ENCODE measurements around the gene GUCD1. TPM values are rescaled to one million over a fixed set of nuclear protein-coding genes. Genes with fewer than 3 reads are reported as not detected.
"Not testable (repeated sequence)": the region's sequence is repeated elsewhere in the genome, so short reads cannot be mapped to it uniquely, and the experiment has no call there.

The GUCD1 gene
- total RNA-seq (100 to 1,000 TPM; 114 to 232 (median 181) TPM), polyA plus RNA-seq (100 to 1,000 TPM; 137 to 180 (median 151) TPM)
- long read RNA-seq, donor 1, transcript GUCD1-212 (2 exons, 510 nt): minor isoform, 7 of 92 reads
- long read RNA-seq, donor 1, transcript GUCD1-206 (6 exons, 3,613 nt): major isoform, 47 of 92 reads
- long read RNA-seq, donor 1, partial matches to known transcripts: 1 of 92 reads
- long read RNA-seq, donor 1, other reads (novel, unspliced or antisense): 32 of 92 reads
- long read RNA-seq, donor 2, transcript GUCD1-206 (6 exons, 3,613 nt): major isoform, 186 of 334 reads
- long read RNA-seq, donor 2, transcript GUCD1-204 (6 exons, 3,482 nt): minor isoform, 19 of 334 reads
- long read RNA-seq, donor 2, transcript GUCD1-203 (6 exons, 1,606 nt): minor isoform, 12 of 334 reads
- long read RNA-seq, donor 2, transcript GUCD1-212 (2 exons, 510 nt): minor isoform, 18 of 334 reads
- long read RNA-seq, donor 2, partial matches to known transcripts: 10 of 334 reads
- long read RNA-seq, donor 2, other reads (novel, unspliced or antisense): 87 of 334 reads

DNA sequence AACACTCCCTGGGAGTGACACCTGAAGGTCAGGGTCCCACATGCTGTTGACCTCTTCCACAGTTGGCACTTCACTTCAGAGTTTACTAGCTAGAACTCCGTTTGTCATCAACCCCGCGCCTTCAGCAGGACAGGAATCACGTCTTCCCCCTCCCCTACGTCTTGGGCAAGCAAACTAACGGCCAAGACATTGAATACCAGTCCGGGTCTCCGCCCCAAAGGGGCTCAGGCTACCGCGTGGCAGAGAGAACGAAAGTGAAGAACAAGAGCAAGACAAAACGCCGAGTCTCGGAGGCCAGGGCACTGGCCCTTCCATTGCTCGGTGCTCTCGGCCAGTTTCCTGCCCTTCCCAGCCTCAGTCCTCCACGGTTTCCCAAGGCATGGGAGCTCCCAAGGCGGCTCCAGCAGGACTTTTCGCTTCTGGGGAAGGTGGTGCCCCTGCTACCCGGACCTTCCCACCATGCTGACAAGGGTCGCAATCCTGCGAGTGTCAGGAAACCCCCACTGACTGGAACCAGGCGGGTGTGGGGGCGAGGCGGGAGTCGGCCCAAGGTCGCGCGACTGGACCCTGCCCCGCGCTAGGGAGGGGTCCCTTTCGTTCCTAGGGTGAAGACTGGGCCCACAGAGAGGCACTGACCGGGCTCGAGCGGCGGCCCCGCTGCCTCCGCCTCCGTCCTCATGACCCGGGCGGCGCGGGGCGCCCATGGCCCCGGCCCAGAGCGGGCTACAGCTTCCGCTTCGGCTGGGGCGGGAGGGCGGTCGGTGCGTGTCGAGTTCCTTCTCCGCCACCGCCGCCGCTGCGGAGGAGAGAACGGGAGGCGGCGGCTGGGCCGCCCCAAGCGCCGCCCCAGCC, at the start of gene GUCD1:
GUCD1 (minus strand) TSS at position 826 of the 852 bp plus-strand sequence; CDS start at position 679, 147 bp downstream.
- peaks cover 59% of the 10 kb centered on the region for H3K4me1 ChIP-seq
- peak within 1 kb of the TSS; percentile 87 for H3K4me3 ChIP-seq
- WGBS, 3 donors: 0% methylated on average over 37 to 64 of the region's 64 CpGs
- intact Hi-C loops (cut with DNase I): loop anchor here in 1 of 2 donors (10.0 kb wide), 1 partner anchor 640 kb away; no protein-coding TSS in a partner anchor
- H3K27ac ChIP-seq: peak within 1 kb of the TSS; percentile 95
- ATAC-seq: peak in 3 of 4 donors; percentile 2 to 8 (median 3)
- H3K9me3 ChIP-seq: no peaks in the 10 kb centered on the region
- TF ChIP-seq, protein P1, sequence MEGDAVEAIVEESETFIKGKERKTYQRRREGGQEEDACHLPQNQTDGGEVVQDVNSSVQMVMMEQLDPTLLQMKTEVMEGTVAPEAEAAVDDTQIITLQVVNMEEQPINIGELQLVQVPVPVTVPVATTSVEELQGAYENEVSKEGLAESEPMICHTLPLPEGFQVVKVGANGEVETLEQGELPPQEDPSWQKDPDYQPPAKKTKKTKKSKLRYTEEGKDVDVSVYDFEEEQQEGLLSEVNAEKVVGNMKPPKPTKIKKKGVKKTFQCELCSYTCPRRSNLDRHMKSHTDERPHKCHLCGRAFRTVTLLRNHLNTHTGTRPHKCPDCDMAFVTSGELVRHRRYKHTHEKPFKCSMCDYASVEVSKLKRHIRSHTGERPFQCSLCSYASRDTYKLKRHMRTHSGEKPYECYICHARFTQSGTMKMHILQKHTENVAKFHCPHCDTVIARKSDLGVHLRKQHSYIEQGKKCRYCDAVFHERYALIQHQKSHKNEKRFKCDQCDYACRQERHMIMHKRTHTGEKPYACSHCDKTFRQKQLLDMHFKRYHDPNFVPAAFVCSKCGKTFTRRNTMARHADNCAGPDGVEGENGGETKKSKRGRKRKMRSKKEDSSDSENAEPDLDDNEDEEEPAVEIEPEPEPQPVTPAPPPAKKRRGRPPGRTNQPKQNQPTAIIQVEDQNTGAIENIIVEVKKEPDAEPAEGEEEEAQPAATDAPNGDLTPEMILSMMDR (IDR thresholded peaks at IDR 0.05): no peak
- peaks cover 6 to 34% of the 10 kb centered on the region in 2 donors for H3K36me3 ChIP-seq (ENCODE audit: insufficient read depth in 1 of 2, low read depth in 1 of 2)
- H3K27me3 ChIP-seq (ENCODE audit: insufficient read depth in 3 of 3, low read length in 2 of 3): no peaks in the 10 kb centered on the region
- DNase-seq: peak; percentile 41 to 65

DNA sequence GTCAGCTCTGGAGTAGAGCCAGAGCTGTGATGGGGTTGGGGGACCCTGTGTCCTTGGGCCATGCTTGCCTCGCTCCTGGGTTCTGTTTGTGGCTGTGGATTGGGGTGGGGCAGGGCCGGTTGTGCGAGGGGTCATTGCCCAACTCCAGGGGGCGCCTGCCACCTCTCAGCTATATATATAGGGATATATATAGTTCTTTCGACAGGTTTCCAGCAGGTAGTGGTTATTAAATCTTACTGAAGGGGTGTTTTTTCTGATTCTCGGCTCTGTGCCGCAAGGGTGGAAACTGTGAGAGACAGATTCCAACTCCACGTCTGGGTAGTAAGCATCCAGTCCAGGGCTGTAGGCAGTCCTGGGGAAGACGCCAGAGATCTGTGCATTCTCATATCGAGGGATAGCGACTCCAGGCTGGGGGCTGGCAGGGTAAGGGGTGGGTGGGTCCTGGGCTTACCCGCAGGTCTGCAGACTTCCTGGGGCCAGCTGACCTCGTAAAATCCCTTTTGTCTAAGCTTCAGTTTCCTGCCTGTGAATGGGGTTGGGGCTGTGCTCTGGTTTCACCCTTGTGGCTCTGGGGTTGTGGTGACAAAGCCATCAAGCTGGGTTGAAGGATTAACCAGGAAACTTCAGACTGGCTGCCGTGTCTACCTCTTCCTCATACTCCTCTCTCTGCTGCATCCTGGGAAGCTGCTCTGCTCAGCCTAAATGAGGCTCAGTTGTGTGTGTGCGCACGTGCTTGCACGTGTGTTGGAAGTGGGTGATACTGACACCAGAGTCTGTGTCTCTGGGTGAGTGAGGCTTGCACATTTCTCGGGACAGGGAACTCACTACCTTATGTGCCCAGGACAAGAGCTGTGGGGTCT, 49.1 kb upstream of the GUCD1 start:
- WGBS, 3 donors: 31 to 34% (median 32%) methylated on average over 16 to 18 of the region's 18 CpGs
- not testable (repeated sequence) for H3K4me3 ChIP-seq
- peak in 2 of 4 donors; percentile 7 to 40 for ATAC-seq

DNA sequence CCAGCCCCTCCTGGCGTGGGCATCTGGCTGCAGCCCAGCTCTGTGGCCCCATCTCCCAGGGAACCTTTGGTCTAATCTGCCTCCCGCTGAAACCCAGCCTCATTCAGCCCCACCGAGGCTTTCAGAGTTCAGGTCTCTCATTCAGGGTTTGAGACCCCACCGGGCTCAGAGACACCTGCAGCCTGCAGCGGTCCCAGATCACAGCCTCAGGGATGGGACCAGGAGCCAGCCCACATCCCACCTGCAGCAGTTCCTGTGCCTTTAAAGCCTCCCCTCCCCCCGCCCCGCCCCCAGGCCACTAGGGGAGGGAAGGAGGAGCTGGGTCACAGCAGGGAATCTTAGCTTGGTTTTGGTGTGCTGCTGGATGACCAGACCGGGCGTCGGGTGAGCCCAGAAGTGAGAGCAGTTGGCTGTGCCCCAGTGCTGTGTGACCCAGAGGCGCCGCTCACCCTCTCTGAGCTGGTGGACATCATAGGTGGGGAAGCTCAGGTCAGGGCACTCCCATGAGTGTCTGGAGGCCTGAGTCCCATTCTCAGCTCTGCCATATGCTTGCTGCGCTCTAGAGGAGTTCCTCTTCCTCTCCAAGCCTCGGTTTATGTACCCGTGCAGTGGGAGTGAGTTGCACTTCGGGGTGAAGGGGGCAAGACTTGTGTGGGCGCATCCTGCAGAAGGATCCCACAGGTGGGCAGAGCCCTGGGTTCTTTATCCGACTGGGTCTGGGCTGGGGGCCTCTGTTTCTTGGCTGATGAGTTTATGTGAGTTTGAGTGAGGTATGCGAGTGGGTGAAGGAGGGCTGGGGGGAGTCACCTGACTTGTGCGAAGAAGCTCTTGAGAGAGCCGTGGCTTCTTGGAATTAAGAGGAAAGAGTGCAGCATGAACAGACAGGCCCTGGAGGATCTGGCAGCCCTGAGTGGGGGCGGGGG, 48.2 kb upstream of the GUCD1 start, which contains the start of gene GGT1:
GGT1 (plus strand) TSS at position 347 of the 923 bp plus-strand sequence. CDS start 7,889 bp downstream, outside the sequence.
- WGBS, 3 donors: 66 to 76% (median 69%) methylated on average over 16 to 22 of the region's 22 CpGs
- DNase-seq; H3K27me3 ChIP-seq (ENCODE audit: insufficient read depth in 3 of 3, low read length in 2 of 3); H3K4me1 ChIP-seq; H3K27ac ChIP-seq; intact Hi-C loops (cut with DNase I); H3K9me3 ChIP-seq; H3K36me3 ChIP-seq (ENCODE audit: insufficient read depth in 1 of 2, low read depth in 1 of 2); H3K4me3 ChIP-seq; ATAC-seq: not testable (repeated sequence)

More for the DNA sequence above, 49.1 kb upstream of the GUCD1 start:
- H3K27me3 ChIP-seq (ENCODE audit: insufficient read depth in 3 of 3, low read length in 2 of 3); H3K4me1 ChIP-seq; DNase-seq; H3K9me3 ChIP-seq; H3K36me3 ChIP-seq (ENCODE audit: insufficient read depth in 1 of 2, low read depth in 1 of 2); H3K27ac ChIP-seq; intact Hi-C loops (cut with DNase I): not testable (repeated sequence)

DNA sequence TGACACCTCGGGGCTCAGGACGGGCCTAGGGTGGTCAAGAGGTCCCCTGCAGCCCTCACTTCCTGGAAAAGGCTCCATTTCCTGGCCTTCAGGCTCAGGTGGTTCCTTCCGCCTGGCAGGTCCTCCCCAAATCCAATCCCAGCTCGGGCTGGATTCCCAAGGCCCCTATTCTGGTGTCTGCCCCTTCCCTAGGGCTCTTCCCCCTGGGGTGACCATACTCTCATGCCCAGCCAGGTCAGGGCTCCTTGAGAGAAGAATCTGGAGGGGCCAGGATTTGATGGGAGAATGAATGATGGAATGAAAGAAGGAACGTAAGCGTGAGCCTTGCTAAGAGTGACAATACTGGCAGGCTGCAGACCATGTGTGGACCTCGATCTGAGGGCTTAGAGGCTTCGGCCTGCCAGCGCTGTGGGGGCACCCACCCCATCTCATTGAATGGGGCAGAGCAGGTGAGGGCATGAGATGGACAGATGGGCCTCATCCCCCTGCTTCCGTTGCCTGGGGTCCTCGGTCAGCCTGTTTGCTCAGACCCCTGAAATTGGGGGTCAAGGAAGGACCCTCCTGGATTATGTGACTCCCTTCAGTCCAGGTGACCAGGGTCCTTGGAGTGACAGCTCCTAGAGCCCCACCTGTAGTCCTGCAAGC, 47.3 kb upstream of the GUCD1 start:
- H3K9me3 ChIP-seq; H3K27ac ChIP-seq; H3K27me3 ChIP-seq (ENCODE audit: insufficient read depth in 3 of 3, low read length in 2 of 3); H3K4me3 ChIP-seq; H3K36me3 ChIP-seq (ENCODE audit: insufficient read depth in 1 of 2, low read depth in 1 of 2); intact Hi-C loops (cut with DNase I); H3K4me1 ChIP-seq; ATAC-seq: not testable (repeated sequence)
- peak in 1 of 2 donors; percentile 46 for DNase-seq
- 87 to 90% (median 88%) methylated on average over 11 of the region's 11 CpGs for WGBS, 3 donors

Measured in psoas muscle (tissue), 8 donors.